ENCODE measurements around the gene RFX3.

Gene RFX3

DNA sequence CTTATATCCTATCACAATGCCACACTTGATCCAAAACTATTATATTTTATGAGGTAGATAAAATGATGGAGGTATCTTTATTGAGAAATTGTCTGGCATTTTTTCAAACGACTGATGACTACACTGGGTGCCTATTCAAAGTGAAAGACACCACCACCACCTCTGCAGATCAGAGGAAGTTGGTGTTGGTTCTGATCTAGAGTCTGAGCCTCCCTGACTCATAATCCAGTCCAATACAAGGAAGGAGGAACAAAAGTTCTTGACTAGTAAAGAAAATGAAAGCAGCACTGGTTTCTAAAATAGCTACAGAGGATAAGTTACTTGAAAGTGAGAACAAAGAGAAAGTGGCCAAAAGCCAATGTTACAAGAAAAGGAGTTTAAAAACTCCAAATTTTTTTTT lies 139.9 kb downstream of the RFX3 start:
- Histone ChIP-seq H3K4me3 (ENCODE audit: low read depth in 1 of 2, low read length in 2 of 2) (no peak overlapping the region), H2AFZ (ENCODE audit: low read depth, low read length) (no peak overlapping the region), H3K4me2 (ENCODE audit: insufficient read depth, low read length) (no peak overlapping the region), H3K4me1 (ENCODE audit: insufficient read depth, low read length) (no peaks in the 10 kb centered on the region), H3K27ac (ENCODE audit: low read length) (no peak overlapping the region), H4K20me1 (ENCODE audit: insufficient read depth, low read length) (no peaks in the 10 kb centered on the region), H3K36me3 (ENCODE audit: insufficient read depth, low read length) (peaks cover 6% of the 10 kb centered on the region; the same call in 1 of the 2 replicates), H3K9ac (ENCODE audit: low read depth, low read length) (no peak overlapping the region), H3K79me2 (ENCODE audit: insufficient read depth, low read length) (no peaks in the 10 kb centered on the region), H3K9me3 (ENCODE audit: insufficient read depth, low read length, severe bottlenecking) (no peaks in the 10 kb centered on the region), H3K27me3 (ENCODE audit: insufficient read depth, low read length, poor library complexity) (no peaks in the 10 kb centered on the region)
- no peak for ATAC-seq (ENCODE audit: insufficient read depth, low read depth)
- TF ChIP-seq, protein P1, sequence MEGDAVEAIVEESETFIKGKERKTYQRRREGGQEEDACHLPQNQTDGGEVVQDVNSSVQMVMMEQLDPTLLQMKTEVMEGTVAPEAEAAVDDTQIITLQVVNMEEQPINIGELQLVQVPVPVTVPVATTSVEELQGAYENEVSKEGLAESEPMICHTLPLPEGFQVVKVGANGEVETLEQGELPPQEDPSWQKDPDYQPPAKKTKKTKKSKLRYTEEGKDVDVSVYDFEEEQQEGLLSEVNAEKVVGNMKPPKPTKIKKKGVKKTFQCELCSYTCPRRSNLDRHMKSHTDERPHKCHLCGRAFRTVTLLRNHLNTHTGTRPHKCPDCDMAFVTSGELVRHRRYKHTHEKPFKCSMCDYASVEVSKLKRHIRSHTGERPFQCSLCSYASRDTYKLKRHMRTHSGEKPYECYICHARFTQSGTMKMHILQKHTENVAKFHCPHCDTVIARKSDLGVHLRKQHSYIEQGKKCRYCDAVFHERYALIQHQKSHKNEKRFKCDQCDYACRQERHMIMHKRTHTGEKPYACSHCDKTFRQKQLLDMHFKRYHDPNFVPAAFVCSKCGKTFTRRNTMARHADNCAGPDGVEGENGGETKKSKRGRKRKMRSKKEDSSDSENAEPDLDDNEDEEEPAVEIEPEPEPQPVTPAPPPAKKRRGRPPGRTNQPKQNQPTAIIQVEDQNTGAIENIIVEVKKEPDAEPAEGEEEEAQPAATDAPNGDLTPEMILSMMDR (IDR thresholded peaks at IDR 0.05; ENCODE audit: borderline replicate concordance, extremely low read depth, low read length, poor library complexity, severe bottlenecking), result no peak
- TF ChIP-seq EZH2 (IDR thresholded peaks at IDR 0.05; ENCODE audit: borderline replicate concordance, low read depth, low read length, severe bottlenecking), result no peak
- DNase-seq, result no peak

DNA sequence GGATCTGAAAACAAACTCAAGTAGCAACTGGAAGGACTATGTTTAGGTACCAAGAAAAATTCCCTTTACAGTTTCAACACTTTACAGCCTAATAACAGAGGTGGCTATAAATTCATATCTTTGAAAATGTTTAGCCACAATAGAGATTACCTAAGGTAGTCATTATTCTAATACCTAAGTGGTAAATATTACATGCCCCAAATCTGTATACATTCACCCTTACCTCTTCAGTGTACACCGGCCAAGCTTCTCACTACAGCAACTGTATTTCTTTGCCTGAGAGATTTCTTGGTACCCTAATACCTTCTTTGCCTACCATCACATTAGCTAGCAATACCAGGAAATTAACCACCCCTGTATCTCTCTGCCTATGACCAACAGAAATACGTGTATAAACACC lies 154.0 kb downstream of the RFX3 start:
- ATAC-seq (ENCODE audit: insufficient read depth, low read depth) (no peak), DNase-seq (no peak)
- Histone ChIP-seq H3K4me1 (ENCODE audit: insufficient read depth, low read length) (no peaks in the 10 kb centered on the region), H3K9me3 (ENCODE audit: insufficient read depth, low read length, severe bottlenecking) (no peaks in the 10 kb centered on the region), H2AFZ (ENCODE audit: low read depth, low read length) (no peak overlapping the region), H4K20me1 (ENCODE audit: insufficient read depth, low read length) (no peaks in the 10 kb centered on the region), H3K79me2 (ENCODE audit: insufficient read depth, low read length) (no peaks in the 10 kb centered on the region), H3K36me3 (ENCODE audit: insufficient read depth, low read length) (no peaks in the 10 kb centered on the region), H3K4me2 (ENCODE audit: insufficient read depth, low read length) (no peak overlapping the region), H3K4me3 (ENCODE audit: low read depth in 1 of 2, low read length in 2 of 2) (no peak overlapping the region), H3K27me3 (ENCODE audit: insufficient read depth, low read length, poor library complexity) (no peaks in the 10 kb centered on the region), H3K9ac (ENCODE audit: low read depth, low read length) (no peak overlapping the region), H3K27ac (ENCODE audit: low read length) (no peak overlapping the region)
- TF ChIP-seq, protein P1 (IDR thresholded peaks at IDR 0.05; ENCODE audit: borderline replicate concordance, extremely low read depth, low read length, poor library complexity, severe bottlenecking), result no peak
- no peak for TF ChIP-seq EZH2 (IDR thresholded peaks at IDR 0.05; ENCODE audit: borderline replicate concordance, low read depth, low read length, severe bottlenecking)

DNA sequence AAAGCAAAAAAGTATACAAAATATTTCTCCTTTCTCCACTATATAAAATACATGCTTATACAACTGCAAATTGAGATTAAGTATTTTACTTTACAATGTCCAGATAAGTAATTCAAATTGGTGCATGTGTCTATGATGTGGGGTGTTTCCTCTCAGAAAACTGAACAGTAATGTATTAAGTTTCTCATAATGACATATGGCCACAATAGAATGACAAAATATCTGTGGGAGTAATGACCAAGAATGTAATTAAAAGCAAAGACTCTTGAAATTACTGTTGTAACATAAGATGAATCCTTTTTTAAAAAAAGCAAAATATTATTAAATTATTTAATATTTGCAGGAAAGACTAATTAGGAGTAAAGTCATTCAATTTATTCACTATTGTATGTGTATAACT lies 155.1 kb downstream of the RFX3 start:
- H3K4me1 ChIP-seq (ENCODE audit: insufficient read depth, low read length), result no peaks in the 10 kb centered on the region

More for the DNA sequence above, 155.1 kb downstream of the RFX3 start:
- Histone ChIP-seq H3K27me3 (ENCODE audit: insufficient read depth, low read length, poor library complexity) (no peaks in the 10 kb centered on the region), H3K4me2 (ENCODE audit: insufficient read depth, low read length) (no peak overlapping the region), H2AFZ (ENCODE audit: low read depth, low read length) (no peak overlapping the region), H3K36me3 (ENCODE audit: insufficient read depth, low read length) (no peaks in the 10 kb centered on the region), H3K79me2 (ENCODE audit: insufficient read depth, low read length) (no peaks in the 10 kb centered on the region), H3K4me3 (ENCODE audit: low read depth in 1 of 2, low read length in 2 of 2) (no peak overlapping the region), H3K9ac (ENCODE audit: low read depth, low read length) (no peak overlapping the region), H3K27ac (ENCODE audit: low read length) (no peak overlapping the region), H3K9me3 (ENCODE audit: insufficient read depth, low read length, severe bottlenecking) (no peaks in the 10 kb centered on the region), H4K20me1 (ENCODE audit: insufficient read depth, low read length) (no peaks in the 10 kb centered on the region)
- DNase-seq, result no peak
- ATAC-seq (ENCODE audit: insufficient read depth, low read depth), result no peak
- TF ChIP-seq, protein P1 (IDR thresholded peaks at IDR 0.05; ENCODE audit: borderline replicate concordance, extremely low read depth, low read length, poor library complexity, severe bottlenecking), result no peak
- TF ChIP-seq EZH2 (IDR thresholded peaks at IDR 0.05; ENCODE audit: borderline replicate concordance, low read depth, low read length, severe bottlenecking), result no peak
